ENCODE results near the gene GAGE12C. TPM values are rescaled to one million over a fixed set of nuclear protein-coding genes. Genes with fewer than 3 reads are reported as not detected.
"Not testable (repeated sequence)": the region's sequence is repeated elsewhere in the genome, so short reads cannot be mapped to it uniquely, and the experiment has no call there.

The GAGE12C gene, protein sequence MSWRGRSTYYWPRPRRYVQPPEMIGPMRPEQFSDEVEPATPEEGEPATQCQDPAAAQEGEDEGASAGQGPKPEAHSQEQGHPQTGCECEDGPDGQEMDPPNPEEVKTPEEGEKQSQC
- not detected for polyA plus RNA-seq (ENCODE audit: low read depth in 6 of 6)

- not testable (repeated sequence) for ATAC-seq (ENCODE audit: low read depth in 2 of 2)
These were observed at the start of gene GAGE12C for GRCh38 chrX:49531877-49532276. Gene GAGE12C (plus strand): TSS chrX:49532177. CDS start chrX:49533332, 1,155 bp downstream.

DNA sequence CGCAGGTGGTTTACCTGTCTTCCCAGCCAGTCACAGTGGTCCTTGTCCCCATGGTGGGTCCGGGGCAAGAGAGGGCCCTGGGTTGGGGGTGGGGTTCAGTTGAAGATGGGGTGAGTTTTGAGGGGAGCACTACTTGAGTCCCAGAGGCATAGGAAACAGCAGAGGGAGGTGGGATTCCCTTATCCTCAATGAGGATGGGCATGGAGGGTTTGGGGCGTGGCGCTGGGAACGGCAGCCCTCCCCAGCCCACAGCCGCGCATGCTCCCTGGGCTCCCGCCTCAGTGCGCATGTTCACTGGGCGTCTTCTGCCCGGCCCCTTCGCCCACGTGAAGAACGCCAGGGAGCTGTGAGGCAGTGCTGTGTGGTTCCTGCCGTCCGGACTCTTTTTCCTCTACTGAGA, 9.5 kb downstream of the GAGE12C start, which contains the start of gene GAGE12D:
GAGE12D (plus strand) TSS at position 301 of the 400 bp plus-strand sequence. CDS start 1,155 bp downstream, outside the sequence.
- not testable (repeated sequence) for DNase-seq; H3K4me3 Mint-ChIP-seq; H3K27ac Mint-ChIP-seq; H3K36me3 Mint-ChIP-seq; ATAC-seq (ENCODE audit: low read depth in 2 of 2); H3K4me1 Mint-ChIP-seq; H3K27me3 Mint-ChIP-seq; H3K9me3 Mint-ChIP-seq

More at GRCh38 chrX:49531877-49532276, at the start of gene GAGE12C:
- H3K4me1 Mint-ChIP-seq, H3K27me3 Mint-ChIP-seq, H3K27ac Mint-ChIP-seq, DNase-seq, H3K4me3 Mint-ChIP-seq, H3K9me3 Mint-ChIP-seq, H3K36me3 Mint-ChIP-seq: not testable (repeated sequence)

DNA sequence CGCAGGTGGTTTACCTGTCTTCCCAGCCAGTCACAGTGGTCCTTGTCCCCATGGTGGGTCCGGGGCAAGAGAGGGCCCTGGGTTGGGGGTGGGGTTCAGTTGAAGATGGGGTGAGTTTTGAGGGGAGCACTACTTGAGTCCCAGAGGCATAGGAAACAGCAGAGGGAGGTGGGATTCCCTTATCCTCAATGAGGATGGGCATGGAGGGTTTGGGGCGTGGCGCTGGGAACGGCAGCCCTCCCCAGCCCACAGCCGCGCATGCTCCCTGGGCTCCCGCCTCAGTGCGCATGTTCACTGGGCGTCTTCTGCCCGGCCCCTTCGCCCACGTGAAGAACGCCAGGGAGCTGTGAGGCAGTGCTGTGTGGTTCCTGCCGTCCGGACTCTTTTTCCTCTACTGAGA, 19.0 kb downstream of the GAGE12C start, which contains the start of gene GAGE12E:
GAGE12E (plus strand) TSS at position 301 of the 400 bp plus-strand sequence. CDS start 1,155 bp downstream, outside the sequence.
- DNase-seq; H3K27ac Mint-ChIP-seq; H3K9me3 Mint-ChIP-seq; H3K27me3 Mint-ChIP-seq; ATAC-seq (ENCODE audit: low read depth in 2 of 2); H3K36me3 Mint-ChIP-seq; H3K4me1 Mint-ChIP-seq; H3K4me3 Mint-ChIP-seq: not testable (repeated sequence)

DNA sequence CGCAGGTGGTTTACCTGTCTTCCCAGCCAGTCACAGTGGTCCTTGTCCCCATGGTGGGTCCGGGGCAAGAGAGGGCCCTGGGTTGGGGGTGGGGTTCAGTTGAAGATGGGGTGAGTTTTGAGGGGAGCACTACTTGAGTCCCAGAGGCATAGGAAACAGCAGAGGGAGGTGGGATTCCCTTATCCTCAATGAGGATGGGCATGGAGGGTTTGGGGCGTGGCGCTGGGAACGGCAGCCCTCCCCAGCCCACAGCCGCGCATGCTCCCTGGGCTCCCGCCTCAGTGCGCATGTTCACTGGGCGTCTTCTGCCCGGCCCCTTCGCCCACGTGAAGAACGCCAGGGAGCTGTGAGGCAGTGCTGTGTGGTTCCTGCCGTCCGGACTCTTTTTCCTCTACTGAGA, 28.6 kb downstream of the GAGE12C start, which contains the start of gene GAGE12F:
GAGE12F (plus strand) TSS at position 301 of the 400 bp plus-strand sequence. CDS start 1,155 bp downstream, outside the sequence.
- not testable (repeated sequence) for ATAC-seq (ENCODE audit: low read depth in 2 of 2); H3K4me1 Mint-ChIP-seq; H3K36me3 Mint-ChIP-seq; H3K27ac Mint-ChIP-seq; DNase-seq; H3K9me3 Mint-ChIP-seq; H3K27me3 Mint-ChIP-seq; H3K4me3 Mint-ChIP-seq

- H3K36me3 Mint-ChIP-seq; H3K27ac Mint-ChIP-seq; H3K4me1 Mint-ChIP-seq; H3K4me3 Mint-ChIP-seq; DNase-seq; H3K27me3 Mint-ChIP-seq; H3K9me3 Mint-ChIP-seq; ATAC-seq (ENCODE audit: low read depth in 2 of 2): not testable (repeated sequence)
These were observed 36.8 kb downstream of the GAGE12C start for GRCh38 chrX:49568728-49569127.

DNA sequence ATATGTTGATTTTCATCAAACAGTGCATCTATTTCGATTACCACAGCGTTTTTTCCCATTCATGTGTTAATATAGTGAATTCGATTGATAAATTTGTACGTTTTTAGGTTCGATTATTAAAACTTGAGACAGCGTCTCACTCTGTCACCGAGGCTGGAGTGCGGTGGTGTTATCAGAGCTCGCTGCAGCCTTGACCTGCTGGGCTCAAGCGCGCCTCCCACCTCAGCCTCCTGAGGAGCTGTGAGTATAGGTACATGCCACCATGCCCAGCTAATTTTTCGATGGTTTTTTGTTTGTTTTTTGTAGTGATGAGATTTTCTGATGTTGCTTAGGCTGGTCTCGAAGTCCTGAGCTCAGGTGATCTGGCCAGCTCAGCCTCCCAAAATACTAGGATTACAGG, 37.2 kb downstream of the GAGE12C start:
- H3K27ac Mint-ChIP-seq; H3K4me3 Mint-ChIP-seq; H3K27me3 Mint-ChIP-seq; H3K9me3 Mint-ChIP-seq; H3K36me3 Mint-ChIP-seq; ATAC-seq (ENCODE audit: low read depth in 2 of 2); DNase-seq; H3K4me1 Mint-ChIP-seq: not testable (repeated sequence)

DNA sequence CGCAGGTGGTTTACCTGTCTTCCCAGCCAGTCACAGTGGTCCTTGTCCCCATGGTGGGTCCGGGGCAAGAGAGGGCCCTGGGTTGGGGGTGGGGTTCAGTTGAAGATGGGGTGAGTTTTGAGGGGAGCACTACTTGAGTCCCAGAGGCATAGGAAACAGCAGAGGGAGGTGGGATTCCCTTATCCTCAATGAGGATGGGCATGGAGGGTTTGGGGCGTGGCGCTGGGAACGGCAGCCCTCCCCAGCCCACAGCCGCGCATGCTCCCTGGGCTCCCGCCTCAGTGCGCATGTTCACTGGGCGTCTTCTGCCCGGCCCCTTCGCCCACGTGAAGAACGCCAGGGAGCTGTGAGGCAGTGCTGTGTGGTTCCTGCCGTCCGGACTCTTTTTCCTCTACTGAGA, 38.1 kb downstream of the GAGE12C start, which contains the start of gene GAGE12G:
GAGE12G (plus strand) TSS at position 301 of the 400 bp plus-strand sequence. CDS start 1,155 bp downstream, outside the sequence.
- H3K4me1 Mint-ChIP-seq; DNase-seq; H3K27ac Mint-ChIP-seq; H3K36me3 Mint-ChIP-seq; H3K9me3 Mint-ChIP-seq; ATAC-seq (ENCODE audit: low read depth in 2 of 2); H3K27me3 Mint-ChIP-seq; H3K4me3 Mint-ChIP-seq: not testable (repeated sequence)

DNA sequence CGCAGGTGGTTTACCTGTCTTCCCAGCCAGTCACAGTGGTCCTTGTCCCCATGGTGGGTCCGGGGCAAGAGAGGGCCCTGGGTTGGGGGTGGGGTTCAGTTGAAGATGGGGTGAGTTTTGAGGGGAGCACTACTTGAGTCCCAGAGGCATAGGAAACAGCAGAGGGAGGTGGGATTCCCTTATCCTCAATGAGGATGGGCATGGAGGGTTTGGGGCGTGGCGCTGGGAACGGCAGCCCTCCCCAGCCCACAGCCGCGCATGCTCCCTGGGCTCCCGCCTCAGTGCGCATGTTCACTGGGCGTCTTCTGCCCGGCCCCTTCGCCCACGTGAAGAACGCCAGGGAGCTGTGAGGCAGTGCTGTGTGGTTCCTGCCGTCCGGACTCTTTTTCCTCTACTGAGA, 47.7 kb downstream of the GAGE12C start, which contains the start of gene GAGE12H:
GAGE12H (plus strand) TSS at position 301 of the 400 bp plus-strand sequence. CDS start 1,155 bp downstream, outside the sequence.
- not testable (repeated sequence) for H3K4me1 Mint-ChIP-seq; H3K9me3 Mint-ChIP-seq; H3K36me3 Mint-ChIP-seq; DNase-seq; ATAC-seq (ENCODE audit: low read depth in 2 of 2); H3K27ac Mint-ChIP-seq; H3K4me3 Mint-ChIP-seq; H3K27me3 Mint-ChIP-seq

Other genes with a start within 250 kb of the GAGE12C start
- gene GAGE10, start 228.5 kb upstream of the GAGE12C start, polyA plus RNA-seq (ENCODE audit: low read depth in 6 of 6): not detected
- gene GAGE12J, start 210.1 kb upstream of the GAGE12C start, polyA plus RNA-seq (ENCODE audit: low read depth in 6 of 6): not detected
- gene GAGE13, start 200.6 kb upstream of the GAGE12C start, polyA plus RNA-seq (ENCODE audit: low read depth in 6 of 6): not detected
- gene GAGE12D, start 9.6 kb downstream of the GAGE12C start, polyA plus RNA-seq (ENCODE audit: low read depth in 6 of 6): not detected
- not detected for gene GAGE12E, start 19.1 kb downstream of the GAGE12C start, polyA plus RNA-seq (ENCODE audit: low read depth in 6 of 6)
- gene GAGE12F, start 28.7 kb downstream of the GAGE12C start, polyA plus RNA-seq (ENCODE audit: low read depth in 6 of 6): not detected
- gene GAGE12G, start 38.2 kb downstream of the GAGE12C start, polyA plus RNA-seq (ENCODE audit: low read depth in 6 of 6): not detected
- gene GAGE12H, start 47.8 kb downstream of the GAGE12C start, polyA plus RNA-seq (ENCODE audit: low read depth in 6 of 6): not detected
- gene GAGE2A, start 57.3 kb downstream of the GAGE12C start, polyA plus RNA-seq (ENCODE audit: low read depth in 6 of 6): not detected
- gene GAGE1, start 66.8 kb downstream of the GAGE12C start, polyA plus RNA-seq (ENCODE audit: low read depth in 6 of 6): not detected
- not detected for gene PAGE1, start 163.8 kb downstream of the GAGE12C start, polyA plus RNA-seq (ENCODE audit: low read depth in 6 of 6)

Data from naive B cell (primary cell).